Eye (tissue), 1 donor: ENCODE data around the gene IL16.
"Not testable (repeated sequence)": the region's sequence is repeated elsewhere in the genome, so short reads cannot be mapped to it uniquely, and the experiment has no call there.

Experiments used
- DNase-seq: peaks from one replicate; pipeline ENCODE4 v3.0.0-alpha.2; 2015

Gene IL16

GRCh38 chr15:81343371-81343770 is 146.7 kb downstream of the IL16 start:
- no peak for DNase-seq

- peak; percentile 11 for DNase-seq
Measured at GRCh38 chr15:81346611-81347010, 149.9 kb downstream of the IL16 start.

GRCh38 chr15:81347910-81348309 is 151.2 kb downstream of the IL16 start:
- DNase-seq, result no peak

GRCh38 chr15:81348691-81349090 is 152.0 kb downstream of the IL16 start:
- DNase-seq, result not testable (repeated sequence)

GRCh38 chr15:81349271-81349670 is 152.6 kb downstream of the IL16 start:
- no peak for DNase-seq

GRCh38 chr15:81351651-81352050 is 155.0 kb downstream of the IL16 start:
- DNase-seq, result no peak

GRCh38 chr15:81356252-81356651 is 159.6 kb downstream of the IL16 start:
- DNase-seq, result no peak

- no peak for DNase-seq
Measured at GRCh38 chr15:81357180-81357686, 160.6 kb downstream of the IL16 start.

GRCh38 chr15:81358248-81358647 is 161.6 kb downstream of the IL16 start:
- DNase-seq, result no peak

GRCh38 chr15:81360491-81360890 is 163.8 kb downstream of the IL16 start:
- DNase-seq, result no peak

GRCh38 chr15:81361891-81362290 is 165.2 kb downstream of the IL16 start:
- DNase-seq, result no peak

- DNase-seq, result no peak
Measured at GRCh38 chr15:81362790-81363189, 166.1 kb downstream of the IL16 start.

GRCh38 chr15:81363276-81363675 is 166.6 kb downstream of the IL16 start:
- DNase-seq, result peak; percentile 18
